Testis (tissue), 2 donors: ENCODE measurements around the gene CXorf49.
"Not testable (repeated sequence)": the region's sequence is repeated elsewhere in the genome, so short reads cannot be mapped to it uniquely, and the experiment has no call there.

Experiments
- CTCF ChIP-seq, 3 experiments: fragments of 450-650 bp in 2 of 3; fragments of 200-600 bp in 1 of 3; sonication (generic) in 1 of 3; IDR thresholded peaks; one replicate each; pipeline ENCODE4 v1.5.1; 2016 to 2019; ENCODE audit warnings: antibody characterized with exemption in 3 of 3, mild to moderate bottlenecking in 2 of 3, moderate library complexity in 1 of 3
- POLR2A ChIP-seq: fragments of 450-650 bp; IDR thresholded peaks from one replicate; pipeline ENCODE4 v1.6.1; 2017; ENCODE audit warnings: antibody characterized with exemption, mild to moderate bottlenecking, moderate library complexity

DNA sequence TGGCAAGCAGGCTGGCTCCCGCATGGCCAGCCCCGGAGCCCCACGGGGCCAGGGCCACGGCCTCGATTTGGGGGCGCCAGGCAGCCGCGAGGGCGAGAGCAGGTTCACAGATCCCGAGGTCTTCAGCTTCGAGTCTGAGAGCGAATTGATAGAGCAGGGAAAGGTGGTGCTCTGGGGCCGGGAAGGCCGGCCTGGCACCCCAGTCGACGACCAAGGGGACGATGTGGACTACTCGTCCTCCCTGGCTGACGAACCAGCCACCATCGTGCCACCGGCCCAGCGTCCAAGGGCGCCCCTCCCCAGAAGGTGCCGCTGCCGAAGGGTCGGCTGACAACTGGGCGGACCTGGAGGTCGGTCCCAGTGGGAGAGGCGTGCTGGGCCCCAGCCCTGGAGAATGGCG lies 1.1 kb upstream of the CXorf49 start:
- not testable (repeated sequence) for TF ChIP-seq POLR2A; CTCF (IDR thresholded peaks at IDR 0.05)
